Measurements from ENCODE around the gene PIGT. TPM values are rescaled to one million over a fixed set of nuclear protein-coding genes. Genes with fewer than 3 reads are reported as not detected.

PIGT gene
- total and polyA plus RNA-seq, 4 donors = 22.1 to 98.4 (median 81.5) TPM

DNA sequence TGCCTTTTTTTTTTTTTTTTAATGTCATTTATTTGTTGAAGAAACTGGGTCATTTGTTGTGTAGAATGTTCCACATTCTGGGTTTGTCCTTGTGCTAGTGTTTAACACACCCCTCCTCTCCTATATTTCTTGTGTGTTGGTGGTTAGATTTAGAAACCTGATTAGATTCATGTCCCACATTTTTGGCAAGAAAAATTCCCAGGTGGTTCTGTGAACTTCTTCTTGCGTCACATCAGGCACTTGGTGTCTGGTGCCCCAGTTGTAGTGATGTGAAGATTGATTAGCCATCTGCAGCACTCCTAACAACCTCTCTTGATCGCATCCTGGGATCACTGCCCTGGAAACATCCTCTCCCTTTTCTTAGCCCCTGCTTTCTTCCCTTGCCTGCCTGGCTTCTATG, 7.8 kb downstream of the PIGT start:
- Histone ChIP-seq H3K27ac (ENCODE audit: low read depth, low read length) (no peak overlapping the region), H3K4me1 (ENCODE audit: control insufficient read depth, insufficient read depth, low read length) (no peaks in the 10 kb centered on the region), H3K9me3 (ENCODE audit: control insufficient read depth, insufficient read depth, low read length) (no peaks in the 10 kb centered on the region), H3K27me3 (ENCODE audit: control insufficient read depth, insufficient read depth, low read length) (no peaks in the 10 kb centered on the region), H3K36me3 (ENCODE audit: control insufficient read depth, insufficient read depth, low read length) (peaks cover 62% of the 10 kb centered on the region), H3K4me3 (ENCODE audit: low read depth, low read length) (no peak overlapping the region)
- 100% methylated on average over 1 of the region's 2 CpGs for WGBS (ENCODE audit: insufficient coverage)
- no peak for DNase-seq (ENCODE audit: low read depth in 4 of 6, low spot score in 6 of 6)

DNA sequence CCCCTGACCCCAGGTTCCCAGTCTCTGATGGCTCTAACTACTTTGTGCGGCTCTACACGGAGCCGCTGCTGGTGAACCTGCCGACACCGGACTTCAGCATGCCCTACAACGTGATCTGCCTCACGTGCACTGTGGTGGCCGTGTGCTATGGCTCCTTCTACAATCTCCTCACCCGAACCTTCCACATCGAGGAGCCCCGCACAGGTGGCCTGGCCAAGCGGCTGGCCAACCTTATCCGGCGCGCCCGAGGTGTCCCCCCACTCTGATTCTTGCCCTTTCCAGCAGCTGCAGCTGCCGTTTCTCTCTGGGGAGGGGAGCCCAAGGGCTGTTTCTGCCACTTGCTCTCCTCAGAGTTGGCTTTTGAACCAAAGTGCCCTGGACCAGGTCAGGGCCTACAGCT, 9.6 kb downstream of the PIGT start:
- no peak for DNase-seq (ENCODE audit: low read depth in 4 of 6, low spot score in 6 of 6)
- Histone ChIP-seq H3K36me3 (ENCODE audit: control insufficient read depth, insufficient read depth, low read length) (peaks cover 43% of the 10 kb centered on the region), H3K27ac (ENCODE audit: low read depth, low read length) (no peak overlapping the region), H3K4me1 (ENCODE audit: control insufficient read depth, insufficient read depth, low read length) (no peaks in the 10 kb centered on the region), H3K9me3 (ENCODE audit: control insufficient read depth, insufficient read depth, low read length) (no peaks in the 10 kb centered on the region), H3K27me3 (ENCODE audit: control insufficient read depth, insufficient read depth, low read length) (no peaks in the 10 kb centered on the region), H3K4me3 (ENCODE audit: low read depth, low read length) (no peak overlapping the region)
- WGBS (ENCODE audit: insufficient coverage) = 97% methylated on average over 17 of the region's 17 CpGs

DNA sequence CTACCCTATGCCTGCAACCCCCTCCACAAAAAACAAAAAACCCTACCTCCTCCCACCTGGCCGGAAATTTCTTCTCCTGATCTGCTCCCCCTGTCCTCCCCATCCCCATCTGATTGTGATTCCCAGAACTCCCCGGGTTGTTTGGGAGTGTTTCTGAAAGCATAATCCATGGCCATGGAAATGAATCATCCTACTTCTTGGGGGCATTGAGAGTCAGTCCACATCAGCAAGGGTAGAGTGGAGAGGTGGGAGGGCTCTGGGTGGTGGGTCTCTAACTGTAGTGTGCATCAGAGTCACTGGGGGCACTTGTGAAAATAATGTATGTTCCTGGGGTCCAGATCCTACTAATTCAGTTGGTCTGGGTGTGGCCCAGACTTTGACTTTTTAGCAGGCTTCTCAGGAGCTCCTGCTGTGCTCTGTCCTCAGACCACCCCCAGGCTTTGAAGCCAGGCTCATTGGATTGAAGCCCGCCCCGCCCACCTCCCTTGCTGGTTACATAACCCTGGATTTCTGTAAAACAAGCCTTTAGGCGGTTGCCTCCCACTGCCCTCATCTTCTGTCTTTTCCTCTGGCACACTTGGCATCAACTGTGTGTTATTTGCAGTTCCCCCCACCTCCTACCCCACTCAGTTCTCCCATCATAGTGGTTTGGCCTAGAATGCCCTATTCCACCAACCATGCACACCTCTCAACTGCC, 10.5 kb downstream of the PIGT start:
- no peak overlapping the region for H3K4me3 ChIP-seq (ENCODE audit: low read depth, low read length)
- H3K4me1 ChIP-seq (ENCODE audit: control insufficient read depth, insufficient read depth, low read length) = no peaks in the 10 kb centered on the region
- no peaks in the 10 kb centered on the region for H3K27me3 ChIP-seq (ENCODE audit: control insufficient read depth, insufficient read depth, low read length)
- H3K9me3 ChIP-seq (ENCODE audit: control insufficient read depth, insufficient read depth, low read length) = no peaks in the 10 kb centered on the region
- H3K36me3 ChIP-seq (ENCODE audit: control insufficient read depth, insufficient read depth, low read length) = peaks cover 36% of the 10 kb centered on the region
- no peak for DNase-seq (ENCODE audit: low read depth in 4 of 6, low spot score in 6 of 6)
- 71% methylated on average over 3 of the region's 5 CpGs for WGBS (ENCODE audit: insufficient coverage)
- no peak overlapping the region for H3K27ac ChIP-seq (ENCODE audit: low read depth, low read length)

DNA sequence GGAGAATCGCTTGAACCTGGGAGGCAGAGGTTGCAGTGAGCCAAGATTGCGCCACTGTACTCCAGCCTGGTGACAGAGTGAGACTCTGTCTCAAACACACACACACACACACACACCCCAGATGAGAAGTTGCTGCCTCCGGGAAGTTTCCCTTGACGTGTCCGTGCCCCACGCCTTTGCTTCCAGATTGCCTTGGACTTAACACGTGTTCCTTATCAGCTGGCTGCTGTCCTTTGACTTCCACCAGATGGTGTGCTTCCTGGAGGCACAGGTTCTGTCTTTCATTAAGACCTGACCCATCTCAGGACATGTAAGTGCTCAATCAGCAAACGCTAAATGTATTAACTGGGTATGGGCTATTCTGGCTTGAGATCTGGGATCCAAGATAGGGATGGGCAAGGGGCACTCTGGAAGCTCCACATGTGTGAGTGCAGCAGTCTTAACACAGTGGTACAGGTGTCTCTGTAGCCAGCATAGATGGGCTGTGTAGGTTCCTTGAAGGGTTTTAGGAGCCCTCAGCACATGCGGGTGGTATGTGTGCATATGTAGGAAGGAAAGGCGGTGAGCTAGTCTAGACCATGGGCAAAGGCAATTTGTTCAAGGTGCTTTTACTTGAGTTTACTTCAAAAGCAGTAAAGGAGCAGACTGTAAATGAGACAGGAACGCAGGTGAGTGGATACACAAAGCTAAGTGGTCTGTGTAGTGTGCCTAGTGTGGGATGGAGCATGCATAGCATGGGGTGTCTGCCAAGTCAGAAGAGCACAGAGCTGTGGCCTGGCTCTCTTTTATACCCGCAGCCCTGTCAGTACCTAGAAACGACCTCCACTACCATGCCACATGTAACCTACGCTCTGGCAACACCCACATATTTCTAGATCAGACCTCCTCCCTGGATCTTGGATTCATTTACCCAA, 11.6 kb downstream of the PIGT start:
- WGBS (ENCODE audit: insufficient coverage) = 94% methylated on average over 13 of the region's 14 CpGs
- Histone ChIP-seq H3K27ac (ENCODE audit: low read depth, low read length) (no peak overlapping the region), H3K4me1 (ENCODE audit: control insufficient read depth, insufficient read depth, low read length) (no peaks in the 10 kb centered on the region), H3K9me3 (ENCODE audit: control insufficient read depth, insufficient read depth, low read length) (no peaks in the 10 kb centered on the region), H3K4me3 (ENCODE audit: low read depth, low read length) (no peak overlapping the region), H3K27me3 (ENCODE audit: control insufficient read depth, insufficient read depth, low read length) (no peaks in the 10 kb centered on the region), H3K36me3 (ENCODE audit: control insufficient read depth, insufficient read depth, low read length) (peaks cover 29% of the 10 kb centered on the region)
- DNase-seq (ENCODE audit: low read depth in 4 of 6, low spot score in 6 of 6) = no peak

DNA sequence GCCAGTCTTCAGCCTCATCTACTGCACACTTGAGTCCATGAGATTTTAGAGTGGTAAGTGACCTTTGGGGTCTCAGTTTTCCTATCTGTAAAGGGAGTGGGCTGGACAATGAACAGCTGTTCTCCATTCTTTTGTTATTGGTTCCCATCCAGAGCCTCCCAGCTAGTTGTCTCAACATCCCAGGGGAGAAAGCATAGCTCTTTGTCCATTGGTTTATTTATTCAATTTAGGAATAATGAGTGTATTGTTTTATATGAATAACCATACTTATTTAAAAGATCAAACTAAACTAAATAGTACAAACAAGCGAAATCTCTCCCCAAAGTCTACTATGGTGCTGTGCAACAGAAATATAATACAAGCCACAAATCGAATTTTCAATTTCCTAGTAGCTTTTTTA, 13.7 kb downstream of the PIGT start:
- Histone ChIP-seq H3K27me3 (ENCODE audit: control insufficient read depth, insufficient read depth, low read length) (no peaks in the 10 kb centered on the region), H3K27ac (ENCODE audit: low read depth, low read length) (no peak overlapping the region), H3K4me1 (ENCODE audit: control insufficient read depth, insufficient read depth, low read length) (no peaks in the 10 kb centered on the region), H3K4me3 (ENCODE audit: low read depth, low read length) (no peak overlapping the region), H3K36me3 (ENCODE audit: control insufficient read depth, insufficient read depth, low read length) (peaks cover 17% of the 10 kb centered on the region), H3K9me3 (ENCODE audit: control insufficient read depth, insufficient read depth, low read length) (no peaks in the 10 kb centered on the region)
- peak in 1 of 6 donors; percentile 38 for DNase-seq (ENCODE audit: low read depth in 4 of 6, low spot score in 6 of 6)
- WGBS (ENCODE audit: insufficient coverage) = no CpG with 5 or more reads among the region's 2 CpGs

DNA sequence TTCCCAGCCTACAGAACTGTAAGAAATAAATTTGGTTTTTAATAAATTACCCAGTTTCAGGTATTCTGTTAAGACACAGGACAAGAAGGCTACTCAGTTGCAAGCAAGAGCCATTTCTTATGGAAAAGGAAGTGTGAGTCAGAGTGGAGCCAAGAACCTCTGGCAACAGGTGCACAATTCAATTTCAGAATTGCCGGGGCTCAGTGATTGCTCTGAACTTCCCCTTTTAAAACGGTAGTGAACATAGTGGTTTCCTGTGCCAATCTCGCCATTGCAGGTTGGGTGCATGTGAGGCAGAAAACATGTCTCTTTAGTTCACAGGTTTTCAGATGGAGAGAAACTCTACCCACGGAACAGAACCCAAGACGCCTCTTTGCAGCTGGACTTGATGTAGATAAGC, 16.4 kb downstream of the PIGT start:
- Histone ChIP-seq H3K4me1 (ENCODE audit: control insufficient read depth, insufficient read depth, low read length) (peaks cover 8% of the 10 kb centered on the region), H3K4me3 (ENCODE audit: low read depth, low read length) (no peak overlapping the region), H3K36me3 (ENCODE audit: control insufficient read depth, insufficient read depth, low read length) (peaks cover 5% of the 10 kb centered on the region), H3K9me3 (ENCODE audit: control insufficient read depth, insufficient read depth, low read length) (no peaks in the 10 kb centered on the region), H3K27me3 (ENCODE audit: control insufficient read depth, insufficient read depth, low read length) (no peaks in the 10 kb centered on the region), H3K27ac (ENCODE audit: low read depth, low read length) (no peak overlapping the region)
- DNase-seq (ENCODE audit: low read depth in 4 of 6, low spot score in 6 of 6) = no peak
- 88% methylated on average over 5 of the region's 5 CpGs for WGBS (ENCODE audit: insufficient coverage)

DNA sequence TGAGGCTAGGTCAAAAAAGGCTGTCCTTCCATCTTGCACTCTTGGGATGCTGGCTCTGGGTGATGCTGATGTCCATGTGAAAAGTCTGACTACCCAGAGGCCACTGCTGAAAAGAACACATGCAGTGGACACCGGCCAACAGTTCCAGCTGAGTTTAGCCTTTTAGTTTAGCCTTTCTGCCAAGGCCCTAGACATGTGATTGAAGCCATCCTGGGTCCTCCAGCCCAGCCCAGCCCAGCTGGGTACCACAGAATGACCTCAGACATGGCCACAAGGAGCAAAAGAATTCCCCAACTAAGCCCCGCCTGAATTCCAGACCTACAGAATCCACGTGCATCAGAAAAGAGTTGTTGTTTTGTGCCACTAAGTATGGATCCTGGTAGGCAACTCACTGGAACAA, 17.4 kb downstream of the PIGT start:
- Histone ChIP-seq H3K27me3 (ENCODE audit: control insufficient read depth, insufficient read depth, low read length) (no peaks in the 10 kb centered on the region), H3K36me3 (ENCODE audit: control insufficient read depth, insufficient read depth, low read length) (no peaks in the 10 kb centered on the region), H3K27ac (ENCODE audit: low read depth, low read length) (no peak overlapping the region), H3K4me3 (ENCODE audit: low read depth, low read length) (no peak overlapping the region), H3K4me1 (ENCODE audit: control insufficient read depth, insufficient read depth, low read length) (peaks cover 8% of the 10 kb centered on the region), H3K9me3 (ENCODE audit: control insufficient read depth, insufficient read depth, low read length) (no peaks in the 10 kb centered on the region)
- 87% methylated on average over 2 of the region's 3 CpGs for WGBS (ENCODE audit: insufficient coverage)
- peak in 1 of 6 donors; percentile 55 for DNase-seq (ENCODE audit: low read depth in 4 of 6, low spot score in 6 of 6)

DNA sequence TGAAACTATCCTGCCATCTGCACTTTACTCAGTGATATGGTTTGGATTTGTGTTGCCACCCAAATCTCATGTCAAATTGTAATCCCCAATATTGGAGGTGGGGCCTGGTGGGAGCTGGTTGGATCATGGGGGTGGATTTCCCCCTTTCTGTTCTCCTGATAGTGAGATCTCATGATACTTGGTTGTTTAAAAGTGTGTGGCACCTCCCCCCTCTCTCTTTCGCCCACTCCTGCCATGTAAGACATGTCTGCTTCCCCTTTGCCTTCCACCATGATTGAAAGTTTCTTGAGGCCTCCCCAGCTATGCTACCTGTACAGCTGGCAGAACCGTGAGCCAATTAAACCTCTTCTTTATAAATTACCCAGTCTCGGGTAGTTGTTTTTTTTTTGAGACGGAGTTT, 18.0 kb downstream of the PIGT start:
- Histone ChIP-seq H3K9me3 (ENCODE audit: control insufficient read depth, insufficient read depth, low read length) (no peaks in the 10 kb centered on the region), H3K27ac (ENCODE audit: low read depth, low read length) (no peak overlapping the region), H3K4me3 (ENCODE audit: low read depth, low read length) (no peak overlapping the region), H3K27me3 (ENCODE audit: control insufficient read depth, insufficient read depth, low read length) (no peaks in the 10 kb centered on the region), H3K4me1 (ENCODE audit: control insufficient read depth, insufficient read depth, low read length) (peaks cover 8% of the 10 kb centered on the region), H3K36me3 (ENCODE audit: control insufficient read depth, insufficient read depth, low read length) (no peaks in the 10 kb centered on the region)
- WGBS (ENCODE audit: insufficient coverage) = 100% methylated on average over 2 of the region's 4 CpGs
- no peak for DNase-seq (ENCODE audit: low read depth in 4 of 6, low spot score in 6 of 6)

DNA sequence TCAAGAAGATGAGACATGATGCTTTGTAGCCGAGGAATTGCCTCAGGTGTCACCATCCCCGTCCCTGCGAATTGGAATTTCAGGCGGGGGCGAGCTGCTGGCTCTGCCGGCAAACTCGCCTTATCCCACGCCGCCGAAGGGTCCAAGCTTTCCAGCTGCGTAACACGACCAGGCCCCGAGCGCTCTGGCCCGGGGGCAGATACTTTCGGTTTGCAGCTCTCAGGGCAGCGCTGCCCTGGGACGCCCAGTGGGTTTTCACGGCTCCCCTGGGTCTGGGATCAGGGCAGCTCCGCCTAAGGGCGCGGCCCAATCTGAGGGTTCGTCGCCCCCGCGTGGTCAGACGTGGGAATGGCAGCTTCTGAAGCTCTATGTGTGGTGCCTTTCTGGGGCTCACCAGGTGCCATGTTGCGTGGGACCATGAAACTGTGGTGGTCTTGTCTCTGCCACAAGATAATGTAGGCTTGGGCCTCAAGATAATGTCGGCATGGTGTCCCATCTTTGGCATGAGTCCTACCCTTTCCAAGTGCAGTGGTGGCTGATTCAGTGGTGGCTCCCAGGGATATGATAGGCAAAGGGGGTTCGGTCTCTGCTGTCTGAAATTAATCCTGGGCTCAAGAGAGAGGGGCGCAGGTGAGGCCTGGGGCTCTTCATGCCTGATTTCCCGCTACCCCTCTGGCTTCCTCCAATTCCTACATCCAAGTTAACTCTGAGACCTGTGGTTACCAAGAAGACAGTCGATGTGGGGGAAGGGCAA, 21.0 kb downstream of the PIGT start:
- H3K4me1 ChIP-seq (ENCODE audit: control insufficient read depth, insufficient read depth, low read length) = peaks cover 8% of the 10 kb centered on the region
- 6% methylated on average over 31 of the region's 33 CpGs for WGBS (ENCODE audit: insufficient coverage)
- H3K27ac ChIP-seq (ENCODE audit: low read depth, low read length) = no peak overlapping the region
- H3K9me3 ChIP-seq (ENCODE audit: control insufficient read depth, insufficient read depth, low read length) = no peaks in the 10 kb centered on the region
- DNase-seq (ENCODE audit: low read depth in 4 of 6, low spot score in 6 of 6) = peak; percentile 49 to 91 (median 62)
- H3K4me3 ChIP-seq (ENCODE audit: low read depth, low read length) = peak overlapping the region; percentile 63
- no peaks in the 10 kb centered on the region for H3K27me3 ChIP-seq (ENCODE audit: control insufficient read depth, insufficient read depth, low read length)
- H3K36me3 ChIP-seq (ENCODE audit: control insufficient read depth, insufficient read depth, low read length) = no peaks in the 10 kb centered on the region
